ENCODE measurements around the gene ADAM15. TPM values are rescaled to one million over a fixed set of nuclear protein-coding genes. Genes with fewer than 3 reads are reported as not detected.
A peak's percentile ranks its signal among the peaks of the same experiment; 100 is the strongest.

ADAM15 gene
- total RNA-seq, 4 donors from 2014 or later, result 65.4 to 115 (median 100.0) TPM

DNA sequence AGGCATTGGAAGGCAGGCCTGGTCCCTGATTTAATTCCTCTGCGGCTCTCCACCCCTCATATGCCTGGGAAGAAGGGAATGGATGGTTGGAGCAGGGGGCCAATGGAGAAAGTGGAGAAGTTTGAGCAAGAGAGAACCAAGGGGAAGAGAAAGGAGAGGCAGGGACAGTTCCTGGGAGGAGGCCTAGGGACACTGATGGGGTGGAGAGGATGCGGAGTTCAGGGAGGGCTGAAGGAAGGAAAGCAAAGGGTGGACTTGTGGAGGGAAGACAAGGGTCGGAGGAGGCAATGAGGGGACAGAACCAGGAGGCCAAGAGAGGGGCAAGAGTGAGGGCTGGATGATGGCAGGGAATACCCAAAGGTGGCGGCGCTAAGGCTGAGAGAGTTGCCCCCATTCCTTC, 41.4 kb upstream of the ADAM15 start:
- WGBS, 2 donors (ENCODE audit: low coverage in 1 of 2), result 88 to 98% methylated on average over 4 to 5 of the region's 5 CpGs
- ATAC-seq, result no peak
- no peaks in the 10 kb centered on the region for H3K27me3 ChIP-seq
- TF ChIP-seq, protein P1, sequence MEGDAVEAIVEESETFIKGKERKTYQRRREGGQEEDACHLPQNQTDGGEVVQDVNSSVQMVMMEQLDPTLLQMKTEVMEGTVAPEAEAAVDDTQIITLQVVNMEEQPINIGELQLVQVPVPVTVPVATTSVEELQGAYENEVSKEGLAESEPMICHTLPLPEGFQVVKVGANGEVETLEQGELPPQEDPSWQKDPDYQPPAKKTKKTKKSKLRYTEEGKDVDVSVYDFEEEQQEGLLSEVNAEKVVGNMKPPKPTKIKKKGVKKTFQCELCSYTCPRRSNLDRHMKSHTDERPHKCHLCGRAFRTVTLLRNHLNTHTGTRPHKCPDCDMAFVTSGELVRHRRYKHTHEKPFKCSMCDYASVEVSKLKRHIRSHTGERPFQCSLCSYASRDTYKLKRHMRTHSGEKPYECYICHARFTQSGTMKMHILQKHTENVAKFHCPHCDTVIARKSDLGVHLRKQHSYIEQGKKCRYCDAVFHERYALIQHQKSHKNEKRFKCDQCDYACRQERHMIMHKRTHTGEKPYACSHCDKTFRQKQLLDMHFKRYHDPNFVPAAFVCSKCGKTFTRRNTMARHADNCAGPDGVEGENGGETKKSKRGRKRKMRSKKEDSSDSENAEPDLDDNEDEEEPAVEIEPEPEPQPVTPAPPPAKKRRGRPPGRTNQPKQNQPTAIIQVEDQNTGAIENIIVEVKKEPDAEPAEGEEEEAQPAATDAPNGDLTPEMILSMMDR (IDR thresholded peaks at IDR 0.05), result no peak
- TF ChIP-seq POLR2A (IDR thresholded peaks at IDR 0.05) (no peak), EP300 (IDR thresholded peaks at IDR 0.05) (no peak), POLR2AphosphoS5 (IDR thresholded peaks at IDR 0.05) (no peak)
- peak overlapping the region in 1 of 2 donors; percentile 34 for H3K4me3 ChIP-seq
- peak overlapping the region in 3 of 4 donors; percentile 88 to 97 (median 97) for H3K27ac ChIP-seq
- H3K36me3 ChIP-seq, result peaks cover 0 to 9% of the 10 kb centered on the region in 2 donors
- H3K4me1 ChIP-seq, result peaks cover 1 to 95% (median 42%) of the 10 kb centered on the region in 3 donors
- no peaks in the 10 kb centered on the region for H3K9me3 ChIP-seq

DNA sequence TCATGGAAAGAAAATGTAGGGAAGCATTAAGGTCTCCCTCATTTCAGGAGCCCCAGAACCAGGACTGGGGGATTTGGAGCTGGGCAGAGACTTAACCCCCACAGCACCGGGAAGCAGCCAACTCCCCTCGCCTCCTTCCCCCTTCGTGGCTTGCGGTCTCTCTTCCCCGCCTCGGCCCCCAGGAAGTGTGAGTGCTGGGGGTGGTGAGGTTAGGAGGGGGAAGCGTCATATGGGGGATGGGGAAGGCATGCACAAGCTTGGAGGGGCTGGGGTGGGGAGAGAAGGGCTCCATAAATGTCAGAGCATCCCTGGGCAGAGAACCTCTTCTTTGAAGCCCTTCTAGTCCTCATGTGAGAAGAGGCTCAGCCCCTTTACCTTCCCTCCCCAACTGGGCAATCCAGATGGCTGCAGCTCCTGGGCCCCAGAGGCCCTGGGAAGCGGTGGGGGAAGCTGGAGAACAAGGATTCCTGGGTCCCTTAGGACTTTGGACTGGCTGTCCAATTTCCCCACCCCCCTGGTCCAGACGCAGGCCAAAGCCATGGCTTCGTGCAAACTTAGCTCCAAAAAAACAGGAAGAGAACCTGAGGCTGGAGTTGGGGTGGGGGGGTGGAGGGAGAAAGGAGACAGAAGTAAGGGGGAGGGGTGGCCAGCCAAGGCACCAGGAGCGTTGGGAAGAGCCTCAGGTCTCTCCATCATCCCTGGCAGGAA, 40.8 kb upstream of the ADAM15 start:
- no peak for ATAC-seq
- 44 to 86% methylated on average over 1 to 6 of the region's 11 CpGs for whole genome bisulfite sequencing, 2 donors (ENCODE audit: low coverage in 1 of 2)
- peak overlapping the region in 3 of 4 donors; percentile 64 to 97 (median 88) for H3K27ac ChIP-seq
- TF ChIP-seq, protein P1 (IDR thresholded peaks at IDR 0.05), result no peak
- TF ChIP-seq POLR2A (IDR thresholded peaks at IDR 0.05) (no peak), EP300 (IDR thresholded peaks at IDR 0.05) (no peak), POLR2AphosphoS5 (IDR thresholded peaks at IDR 0.05) (no peak)
- H3K4me3 ChIP-seq, result no peak overlapping the region
- H3K9me3 ChIP-seq, result no peaks in the 10 kb centered on the region
- H3K27me3 ChIP-seq, result no peaks in the 10 kb centered on the region
- H3K36me3 ChIP-seq, result peaks cover 0 to 15% of the 10 kb centered on the region in 2 donors
- peaks cover 0 to 88% (median 36%) of the 10 kb centered on the region in 3 donors for H3K4me1 ChIP-seq

DNA sequence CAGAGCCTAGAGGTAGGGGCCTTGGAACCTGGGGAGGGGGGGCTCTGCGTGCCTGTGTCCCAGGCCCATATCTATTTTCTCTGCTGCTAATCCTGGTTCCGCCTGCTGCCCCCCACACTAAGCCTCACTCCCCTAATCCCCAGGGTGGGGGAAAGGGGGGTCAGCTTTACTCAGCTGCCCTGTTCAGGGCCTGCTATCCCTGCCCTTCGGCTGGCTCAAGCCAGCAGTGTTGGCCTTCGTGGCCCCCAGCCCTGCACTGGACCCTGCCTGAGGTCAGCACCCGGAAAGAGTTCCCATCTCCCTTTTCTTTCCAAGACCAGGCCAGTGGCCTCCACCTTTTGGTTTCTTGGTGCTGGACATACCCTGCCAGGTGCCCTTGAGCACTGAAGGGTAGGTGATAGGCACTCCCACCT, 40.1 kb upstream of the ADAM15 start:
- peak overlapping the region in 3 of 4 donors; percentile 64 to 97 (median 88) for H3K27ac ChIP-seq
- 76% methylated on average over 5 of the region's 5 CpGs; no CpG with 5 or more reads in 1 of the 2 donors for WGBS, 2 donors (ENCODE audit: low coverage in 1 of 2)
- ATAC-seq, result no peak

DNA sequence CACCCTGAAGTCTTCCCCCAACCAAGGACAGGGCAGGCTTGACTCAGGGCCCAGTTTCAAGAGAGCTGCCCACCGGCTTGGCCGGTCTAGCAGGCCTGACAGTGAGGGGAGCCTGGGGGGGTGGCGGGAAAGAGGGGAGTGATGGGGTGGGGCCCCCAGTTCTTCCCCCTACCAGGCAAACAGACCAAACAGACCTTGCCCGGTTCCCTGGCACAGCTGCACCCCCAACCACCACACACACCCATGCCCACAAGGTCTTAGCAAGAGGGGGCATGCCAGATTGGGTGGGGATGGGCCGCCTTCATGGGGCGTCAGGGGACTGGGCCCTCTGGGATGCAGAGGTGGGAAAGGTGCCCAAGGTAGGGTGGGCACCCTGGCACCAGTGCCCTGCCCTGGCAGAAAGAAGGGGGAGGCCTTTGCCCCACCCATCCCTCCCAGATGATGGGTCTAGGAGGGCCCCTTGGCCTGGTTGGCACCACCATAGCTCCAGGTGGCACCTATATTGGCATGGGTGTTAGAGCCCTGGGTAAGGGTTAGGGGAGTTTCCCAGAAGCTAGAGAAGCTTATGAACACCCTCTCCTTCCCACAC, 39.6 kb upstream of the ADAM15 start:
- Histone ChIP-seq H3K9me3 (no peaks in the 10 kb centered on the region), H3K4me3 (no peak overlapping the region), H3K4me1 (peaks cover 0 to 83% (median 34%) of the 10 kb centered on the region in 3 donors), H3K27ac (peak overlapping the region; percentile 2 to 97 (median 76)), H3K36me3 (peaks cover 0 to 27% of the 10 kb centered on the region in 2 donors), H3K27me3 (no peaks in the 10 kb centered on the region)
- ATAC-seq, result no peak
- TF ChIP-seq POLR2AphosphoS5 (IDR thresholded peaks at IDR 0.05) (no peak), EP300 (IDR thresholded peaks at IDR 0.05) (no peak), POLR2A (IDR thresholded peaks at IDR 0.05) (no peak)
- TF ChIP-seq, protein P1 (IDR thresholded peaks at IDR 0.05), result no peak
- WGBS, 2 donors (ENCODE audit: low coverage in 1 of 2), result no CpG with 5 or more reads among the region's 6 CpGs

More for the DNA sequence above, 40.1 kb upstream of the ADAM15 start:
- Histone ChIP-seq H3K9me3 (no peaks in the 10 kb centered on the region), H3K4me1 (peaks cover 0 to 83% (median 32%) of the 10 kb centered on the region in 3 donors), H3K36me3 (peaks cover 0 to 21% of the 10 kb centered on the region in 2 donors), H3K27me3 (no peaks in the 10 kb centered on the region), H3K4me3 (no peak overlapping the region)
- TF ChIP-seq, protein P1 (IDR thresholded peaks at IDR 0.05), result no peak
- no peak for TF ChIP-seq POLR2AphosphoS5 (IDR thresholded peaks at IDR 0.05)
- TF ChIP-seq POLR2A (IDR thresholded peaks at IDR 0.05), result no peak
- TF ChIP-seq EP300 (IDR thresholded peaks at IDR 0.05), result no peak

Data from gastroesophageal sphincter (tissue), 4 donors.